Right ventricle myocardium inferior (tissue), 1 donor: ENCODE data around the gene GPRC5B. TPM values are rescaled to one million over a fixed set of nuclear protein-coding genes. Genes with fewer than 3 reads are reported as not detected.
A peak's percentile ranks its signal among the peaks of the same experiment; 100 is the strongest.

Source experiments
- ATAC-seq: fragments of 200-7000 bp; cut with Tn5 transposase; one replicate; pipeline ENCODE4 v1.9.1; 2020; ENCODE audit warnings: mild to moderate bottlenecking, moderate library complexity
- DNase-seq: peaks from one replicate; pipeline ENCODE4 v3.0.0; 2021; ENCODE audit errors: missing footprints
- intact Hi-C: fragments of 100-400 bp; cut with DNase I; formaldehyde crosslinking; loops from one replicate; pipeline ENCODE4 v1.11.0; 2022
- total RNA-seq: library from RNA; stranded (reverse); fragmentation: NEBNext Ultra II Directional; extraction: Animal tissue kit (Norgen Biotek cat#: 25700); gene quantifications from one replicate; pipeline ENCODE4 v1.2.1, GENCODE V29; 2021
- donor health status: DM: no; HTN: yes; CAD: no; lungs with severe emphysema.

Gene GPRC5B
- total RNA-seq, 1 donor from 2014 or later = 90.0 TPM

- no peak for DNase-seq
- intact Hi-C loops = no loop called here
- ATAC-seq = no peak
These were observed 14.9 kb upstream of the GPRC5B start for GRCh38 chr16:19899605-19899955.

DNA sequence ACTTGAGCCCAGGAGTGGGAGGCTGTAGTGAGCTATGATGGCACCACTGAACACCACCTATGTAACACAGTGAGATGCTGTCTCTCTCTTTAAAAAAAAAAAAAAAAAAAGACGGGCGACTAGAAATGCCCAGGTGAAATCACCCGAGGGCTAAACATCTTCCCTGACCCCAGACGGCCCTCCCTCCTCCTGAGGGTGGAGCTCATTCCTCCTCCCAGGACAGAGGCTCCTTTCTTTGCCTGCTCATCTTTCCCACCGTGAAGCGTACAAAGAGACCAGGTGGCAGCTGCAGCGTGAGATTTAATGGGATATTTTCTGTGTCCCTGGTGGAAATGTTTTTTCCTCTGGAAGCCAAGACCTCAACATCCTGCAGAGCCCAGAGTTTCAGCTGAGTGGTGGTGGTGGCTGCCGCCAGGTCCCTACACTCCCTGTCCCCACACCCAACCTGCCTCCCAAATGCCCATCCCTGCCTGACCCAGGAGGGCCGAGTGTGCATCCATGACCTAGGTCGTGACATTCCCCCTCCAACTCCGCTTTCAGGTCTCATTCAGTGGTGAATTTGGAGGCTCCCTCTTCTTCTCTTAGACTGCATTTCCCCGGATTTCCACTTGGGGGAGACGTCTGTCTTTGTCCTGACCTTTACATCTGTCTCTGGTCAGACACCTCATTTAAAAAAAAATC, 14.4 kb upstream of the GPRC5B start:
- DNase-seq (no peak), ATAC-seq (peak; percentile 35)
- intact Hi-C loops = no loop called here

DNA sequence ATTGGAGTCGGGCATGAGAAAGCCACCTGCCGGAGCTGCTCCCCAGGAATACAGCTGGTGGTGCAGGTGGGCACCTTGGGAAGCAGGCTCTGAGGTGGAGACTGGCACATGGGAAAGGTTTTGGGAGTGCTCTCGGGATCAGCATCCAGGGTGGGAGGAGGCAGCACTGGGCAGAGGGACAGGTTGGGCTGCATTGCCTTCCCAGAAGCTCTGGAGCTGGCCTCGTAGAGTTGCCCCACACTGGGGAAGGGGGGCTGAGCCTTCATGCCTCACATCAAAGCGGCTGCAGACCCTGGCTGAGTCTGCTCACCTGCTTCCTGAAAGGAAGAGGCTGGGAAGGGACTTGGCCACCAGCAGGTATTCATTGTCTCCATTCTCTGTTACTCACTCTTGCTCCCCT, 13.5 kb upstream of the GPRC5B start:
- intact Hi-C loops = no loop called here
- ATAC-seq = no peak
- DNase-seq = no peak

DNA sequence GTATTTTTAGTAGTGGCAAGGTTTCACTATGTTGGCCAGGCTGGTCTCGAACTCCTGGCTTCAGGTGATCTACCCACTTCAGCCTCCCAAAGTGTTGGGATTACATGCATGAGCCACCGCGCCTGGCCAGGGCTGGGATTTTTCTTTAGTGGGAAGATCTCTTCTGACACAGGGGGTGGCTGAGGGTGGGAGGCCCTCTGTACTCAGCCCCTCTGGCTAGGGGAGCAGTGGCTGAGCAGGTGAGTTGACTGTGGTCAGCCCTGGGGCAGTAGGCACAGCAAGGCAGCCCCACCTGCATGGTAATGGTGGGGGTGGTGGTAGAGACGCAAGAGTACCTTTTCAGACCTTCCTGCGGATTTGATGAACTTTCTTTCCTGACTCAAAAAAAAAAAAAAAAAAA, 12.3 kb upstream of the GPRC5B start:
- no peak for ATAC-seq
- intact Hi-C loops = no loop called here
- DNase-seq = no peak

DNA sequence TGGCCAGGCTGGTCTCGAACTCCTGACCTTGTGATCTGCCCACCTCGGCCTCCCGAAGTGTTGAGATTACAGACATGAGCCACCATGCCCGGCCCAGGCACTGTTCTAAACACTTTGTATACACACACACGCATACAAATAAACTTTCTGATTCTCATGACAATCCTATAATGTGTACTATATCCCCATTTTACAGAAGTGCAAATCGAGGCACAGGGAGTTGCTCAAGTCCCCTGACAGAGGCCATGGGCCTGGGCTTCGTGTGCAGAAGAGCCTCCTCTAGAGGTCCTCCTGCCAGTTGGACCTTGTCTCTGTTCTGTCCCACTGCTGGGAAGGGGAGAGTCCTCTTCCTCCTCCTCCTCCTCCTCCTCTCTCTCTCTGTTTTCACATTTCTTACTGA, 9.9 kb upstream of the GPRC5B start:
- intact Hi-C loops = no loop called here
- no peak for ATAC-seq
- no peak for DNase-seq

DNA sequence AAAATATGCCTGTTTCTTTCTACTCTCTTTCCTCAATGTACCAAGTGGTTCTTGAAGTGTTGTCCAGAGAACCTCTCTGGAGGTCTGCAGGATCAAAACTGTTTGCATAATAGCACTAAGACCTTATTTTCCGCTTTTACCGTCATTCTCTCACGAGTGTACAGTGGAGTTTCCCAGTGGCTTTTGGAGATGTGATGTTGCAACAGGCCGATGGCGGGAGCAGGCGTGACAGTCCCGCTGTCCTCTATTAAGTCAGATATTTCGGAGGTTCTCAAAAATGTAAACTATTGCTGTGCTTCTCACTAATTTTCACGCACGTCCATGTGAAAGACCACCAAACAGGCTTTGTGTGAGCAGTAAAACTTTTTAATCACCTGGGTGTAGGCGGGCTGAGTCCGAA, 8.3 kb upstream of the GPRC5B start:
- DNase-seq (no peak), ATAC-seq (no peak)

DNA sequence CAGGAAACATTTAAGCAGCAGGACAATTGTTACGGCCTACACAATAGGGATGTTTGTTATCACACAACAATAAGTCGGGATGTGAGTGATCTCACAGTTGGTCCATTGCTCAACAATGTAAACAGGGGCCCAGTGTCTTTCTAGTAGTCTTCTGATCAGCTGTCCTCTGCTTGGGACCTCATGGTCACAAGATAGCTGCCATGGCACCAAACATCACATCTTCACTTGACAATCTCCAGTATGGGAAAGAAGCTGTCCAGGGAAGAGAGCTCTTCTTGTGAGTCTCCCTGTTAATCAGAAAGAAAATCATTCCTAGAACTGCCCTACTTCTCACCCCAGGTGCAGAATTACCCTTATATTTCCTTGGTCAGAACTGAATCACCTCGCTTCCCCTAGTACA, 6.3 kb upstream of the GPRC5B start:
- ATAC-seq (no peak), DNase-seq (no peak)
- intact Hi-C loops = no loop called here

More for the DNA sequence above, 8.3 kb upstream of the GPRC5B start:
- intact Hi-C loops = no loop called here

DNA sequence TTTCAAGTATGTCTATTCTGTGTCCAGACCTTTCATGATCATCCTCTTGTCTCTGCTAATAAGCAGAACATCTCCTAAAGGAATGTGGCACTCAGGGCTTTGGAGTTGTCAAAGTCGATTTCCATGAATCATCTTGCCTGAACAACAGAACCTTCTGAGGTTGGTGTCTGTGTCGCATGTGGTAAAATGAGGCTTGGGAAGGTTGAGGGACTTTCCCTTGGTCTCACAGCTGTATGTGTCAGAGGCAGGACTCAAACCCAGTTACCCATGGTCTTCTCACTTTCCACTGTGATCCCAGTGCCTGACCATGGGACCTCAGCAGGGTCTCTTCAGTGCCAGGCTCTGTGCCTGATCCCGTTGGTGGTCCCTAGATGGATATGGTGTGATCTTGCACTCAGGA, 4.2 kb upstream of the GPRC5B start:
- DNase-seq (no peak), ATAC-seq (no peak)
- intact Hi-C loops = no loop called here

- intact Hi-C loops = loop anchor here (1.0 to 2.0 kb wide), 2 partner anchors 285 to 328 kb away; no protein-coding TSS in a partner anchor
- ATAC-seq (peak; percentile 57), DNase-seq (no peak)
These were observed 1.7 kb upstream of the GPRC5B start for GRCh38 chr16:19886073-19886941.

DNA sequence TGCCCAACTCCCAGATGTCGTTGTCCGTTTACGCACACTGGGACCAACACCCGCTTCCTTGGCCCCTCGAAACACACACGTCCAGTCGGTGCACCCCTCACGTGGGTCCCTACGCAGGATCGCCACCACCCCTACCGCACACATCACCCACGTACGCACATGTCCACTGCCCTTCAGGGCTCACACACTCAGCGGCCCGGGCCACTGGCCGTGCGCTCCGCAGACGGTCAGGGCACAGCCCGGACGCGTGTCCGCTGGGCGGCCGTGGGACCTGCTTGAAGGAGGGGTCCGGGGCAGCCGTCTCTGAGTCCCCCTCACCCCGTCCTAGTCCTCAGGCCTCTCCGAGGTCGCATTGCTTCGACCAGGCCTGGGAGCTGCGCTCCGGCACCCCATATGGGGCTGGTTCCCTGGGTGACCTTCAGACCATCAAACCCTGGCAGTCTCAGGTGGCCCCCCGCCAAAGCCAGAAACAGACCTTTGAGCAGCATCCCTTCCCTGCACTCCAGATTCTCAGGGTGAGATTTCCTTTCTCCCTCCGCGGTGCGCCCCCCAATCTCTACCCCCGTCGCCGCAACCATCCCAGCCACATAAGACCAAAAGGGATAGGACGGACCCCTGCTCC, 914 bp upstream of the GPRC5B start:
- no peak for DNase-seq
- peak; percentile 20 for ATAC-seq

GRCh38 chr16:19883966-19884485, 622 bp downstream of the GPRC5B start:
- ATAC-seq (peak; percentile 9), DNase-seq (no peak)
- intact Hi-C loops = loop anchor here (2.0 to 5.0 kb wide), 4 partner anchors 42 to 217 kb away; partner anchors contain the start of genes IQCK and KNOP1

More for the DNA sequence above, 914 bp upstream of the GPRC5B start:
- intact Hi-C loops = loop anchor here (1.0 to 2.0 kb wide), 2 partner anchors 284 to 327 kb away; no protein-coding TSS in a partner anchor

GRCh38 chr16:19883296-19883965, 1.2 kb downstream of the GPRC5B start:
- DNase-seq (no peak), ATAC-seq (peak; percentile 66)
- intact Hi-C loops = loop anchor here (2.0 to 5.0 kb wide), 4 partner anchors 41 to 216 kb away; partner anchors contain the start of genes IQCK and KNOP1

GRCh38 chr16:19882646-19883045, 2.0 kb downstream of the GPRC5B start:
- DNase-seq (no peak), ATAC-seq (no peak)
- intact Hi-C loops = loop anchor here (2.0 to 5.0 kb wide), 4 partner anchors 40 to 215 kb away; partner anchors contain the start of genes IQCK and KNOP1

DNA sequence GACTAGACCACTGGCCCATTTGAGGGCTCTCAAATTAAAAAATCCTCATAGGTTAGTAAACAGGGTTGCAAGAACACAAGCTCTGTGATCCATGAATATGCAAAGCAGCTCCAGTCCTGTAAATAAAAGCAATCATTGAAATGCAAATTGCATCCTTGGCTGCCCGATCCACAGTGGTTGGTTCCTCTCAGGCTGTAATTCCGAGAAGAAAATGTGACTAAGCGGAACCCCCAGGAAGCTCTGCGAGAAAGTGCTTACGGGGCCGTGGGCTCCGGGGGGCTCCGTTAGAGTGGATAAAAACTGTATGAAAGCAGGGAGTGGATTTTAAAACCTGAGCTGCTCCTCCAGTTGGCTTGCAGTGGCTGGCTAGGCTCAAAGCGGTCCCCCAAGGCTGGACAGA, 2.5 kb downstream of the GPRC5B start:
- intact Hi-C loops = loop anchor here (2.0 to 5.0 kb wide), 4 partner anchors 40 to 215 kb away; partner anchors contain the start of genes IQCK and KNOP1
- DNase-seq = no peak
- ATAC-seq = no peak

- DNase-seq (no peak), ATAC-seq (no peak)
- intact Hi-C loops = loop anchor here (2.0 to 5.0 kb wide), 4 partner anchors 39 to 214 kb away; partner anchors contain the start of genes IQCK and KNOP1
These were observed 2.9 kb downstream of the GPRC5B start for GRCh38 chr16:19881783-19882182.

DNA sequence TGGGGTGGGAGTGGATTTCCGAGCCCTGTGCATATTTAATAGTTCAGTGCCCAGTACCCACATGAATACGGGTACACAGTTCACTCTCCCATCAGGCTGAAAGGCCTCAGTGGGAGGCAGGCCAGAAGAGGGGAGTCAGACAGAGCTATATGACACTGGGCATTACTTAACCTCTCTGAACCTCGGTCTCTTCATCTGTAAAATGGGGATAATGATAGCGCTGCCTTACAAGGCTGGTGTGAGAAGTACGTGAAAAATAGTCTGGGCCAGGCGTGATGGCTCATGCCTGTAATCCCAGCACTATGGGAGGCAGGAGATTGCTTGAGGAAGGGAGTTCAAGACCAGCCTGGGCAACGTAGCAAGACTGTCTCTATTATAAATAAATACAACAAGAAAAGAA, 3.6 kb downstream of the GPRC5B start:
- ATAC-seq (no peak), DNase-seq (no peak)
- intact Hi-C loops = loop anchor here (5.0 kb wide), 2 partner anchors 39 to 214 kb away; no protein-coding TSS in a partner anchor

GRCh38 chr16:19879241-19879792, 5.3 kb downstream of the GPRC5B start:
- DNase-seq (no peak), ATAC-seq (peak; percentile 27)

GRCh38 chr16:19878757-19879156, 5.9 kb downstream of the GPRC5B start:
- intact Hi-C loops = no loop called here
- no peak for ATAC-seq
- no peak for DNase-seq

More at GRCh38 chr16:19879241-19879792, 5.3 kb downstream of the GPRC5B start:
- intact Hi-C loops = no loop called here
